GM21723 (cell line): Measurements from ENCODE around the gene SLC30A3.

Experiments
- ATAC-seq: cut with Tn5 transposase; IDR thresholded peaks from one replicate; pipeline ENCODE4 v1.9.1; 2021; ENCODE audit warnings: mild to moderate bottlenecking, moderate library complexity; ENCODE audit not compliant: unreplicated experiment

SLC30A3 gene

GRCh38 chr2:27208486-27209050 is 54.3 kb downstream of the SLC30A3 start:
- no peak for ATAC-seq

GRCh38 chr2:27206346-27206745 is 56.5 kb downstream of the SLC30A3 start:
- no peak for ATAC-seq

DNA sequence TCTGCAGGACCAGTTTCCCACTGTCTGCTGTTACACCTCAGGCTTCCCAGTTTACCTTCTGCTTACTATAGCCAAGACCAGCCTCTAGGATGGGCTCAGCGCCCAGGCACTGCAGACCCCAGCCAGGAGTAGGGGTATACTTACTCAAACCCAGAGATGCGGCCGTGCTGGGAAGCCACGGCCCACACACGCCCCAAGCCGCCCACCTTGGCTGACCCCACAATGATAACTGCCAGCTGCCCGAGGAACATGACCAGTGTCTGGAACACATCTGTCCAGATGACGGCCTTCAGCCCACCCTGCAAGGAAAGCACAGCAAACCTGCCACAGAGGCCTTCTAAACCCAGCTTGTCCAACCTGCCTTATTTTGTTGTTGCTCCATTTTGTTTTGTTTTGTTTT is 57.6 kb downstream of the SLC30A3 start:
- ATAC-seq: no peak

DNA sequence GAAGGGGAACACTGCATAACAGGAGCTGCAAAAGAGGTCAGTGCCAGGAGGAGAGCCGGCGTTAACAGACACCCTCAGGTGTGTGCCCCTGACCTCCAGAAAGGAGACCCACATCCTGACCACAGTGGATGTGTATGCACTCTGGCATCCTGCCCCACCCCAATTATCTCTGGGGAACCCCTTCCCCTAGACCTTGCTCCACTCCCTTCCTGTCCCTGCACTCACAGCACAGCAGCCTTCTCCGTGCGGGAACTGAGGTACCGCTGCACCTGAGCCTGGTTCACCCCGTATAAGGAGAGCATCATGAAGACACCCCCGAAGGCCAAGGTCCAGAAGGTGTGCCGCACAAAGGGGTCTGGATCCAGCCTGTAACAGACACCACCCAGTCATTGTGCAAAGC is 58.3 kb downstream of the SLC30A3 start:
- no peak for ATAC-seq

- ATAC-seq: no peak
Observed at GRCh38 chr2:27203741-27204140, 59.1 kb downstream of the SLC30A3 start.
